ENCODE measurements around the gene ANXA9.

Gene ANXA9

GRCh38 chr1:150974580-150975478 is 7.3 kb upstream of the ANXA9 start, which contains the start of gene CERS2:
Gene CERS2 (minus strand): TSS chr1:150974835. CDS start chr1:150969090, 5,745 bp downstream.
- peak; percentile 77 for DNase-seq (ENCODE audit: low spot score)

- no peak for DNase-seq (ENCODE audit: low spot score)
Observed at GRCh38 chr1:150976401-150976821, 5.7 kb upstream of the ANXA9 start.

- DNase-seq (ENCODE audit: low spot score) = no peak
Observed at GRCh38 chr1:150976879-150977694, 5.0 kb upstream of the ANXA9 start.

GRCh38 chr1:150979092-150980056 is 2.7 kb upstream of the ANXA9 start:
- DNase-seq (ENCODE audit: low spot score) = peak; percentile 92

GRCh38 chr1:150981177-150981804 is 801 bp upstream of the ANXA9 start:
- peak; percentile 77 for DNase-seq (ENCODE audit: low spot score)

GRCh38 chr1:150985179-150985825 is 3.2 kb downstream of the ANXA9 start:
- DNase-seq (ENCODE audit: low spot score) = no peak

GRCh38 chr1:150987924-150988323 is 5.8 kb downstream of the ANXA9 start:
- DNase-seq (ENCODE audit: low spot score) = no peak

- no peak for DNase-seq (ENCODE audit: low spot score)
Observed at GRCh38 chr1:150992626-150993025, 10.5 kb downstream of the ANXA9 start.

- no peak for DNase-seq (ENCODE audit: low spot score)
Observed at GRCh38 chr1:150994248-150994647, 12.2 kb downstream of the ANXA9 start.

- no peak for DNase-seq (ENCODE audit: low spot score)
Observed at GRCh38 chr1:150995460-150995859, 13.4 kb downstream of the ANXA9 start.

- no peak for DNase-seq (ENCODE audit: low spot score)
Observed at GRCh38 chr1:150995896-150996295, 13.8 kb downstream of the ANXA9 start.

- no peak for DNase-seq (ENCODE audit: low spot score)
Observed at GRCh38 chr1:150997126-150997872, 15.2 kb downstream of the ANXA9 start.

GRCh38 chr1:150997949-150998348 is 15.9 kb downstream of the ANXA9 start:
- no peak for DNase-seq (ENCODE audit: low spot score)

GRCh38 chr1:150999051-150999674 is 17.1 kb downstream of the ANXA9 start:
- no peak for DNase-seq (ENCODE audit: low spot score)

- no peak for DNase-seq (ENCODE audit: low spot score)
Observed at GRCh38 chr1:150999926-151000325, 17.8 kb downstream of the ANXA9 start.

- DNase-seq (ENCODE audit: low spot score) = no peak
Observed at GRCh38 chr1:151000408-151000807, 18.3 kb downstream of the ANXA9 start.

- DNase-seq (ENCODE audit: low spot score) = no peak
Observed at GRCh38 chr1:151001602-151002001, 19.5 kb downstream of the ANXA9 start.

- DNase-seq (ENCODE audit: low spot score) = no peak
Observed at GRCh38 chr1:151002051-151002450, 20.0 kb downstream of the ANXA9 start.

- DNase-seq (ENCODE audit: low spot score) = no peak
Observed at GRCh38 chr1:151002611-151003010, 20.5 kb downstream of the ANXA9 start.
